NB4 (cell line): ENCODE data around the gene LPCAT1.

ENCODE experiments used
- CTCF ChIP-seq: IDR thresholded peaks from one replicate; pipeline ENCODE4 v1.5.1; 2012; ENCODE audit warnings: low read depth, low read length
- MYC ChIP-seq: IDR thresholded peaks from 2 replicates; pipeline ENCODE4 v1.6.1; 2011; ENCODE audit warnings: low read depth, low read length
- POLR2A ChIP-seq: IDR thresholded peaks from 2 replicates; pipeline ENCODE4 v1.6.1; 2011; ENCODE audit warnings: mild to moderate bottlenecking; ENCODE audit not compliant: insufficient read length; ENCODE audit errors: extremely low read depth

- TF ChIP-seq CTCF (peak; percentile 85), POLR2A (no peak), MYC (peak; percentile 55; the same call in 1 of the 2 replicates)
These were observed 44.1 kb downstream of the LPCAT1 start for GRCh38 chr5:1479581-1480188.
